ENCODE measurements around the gene STK32B.

DNA sequence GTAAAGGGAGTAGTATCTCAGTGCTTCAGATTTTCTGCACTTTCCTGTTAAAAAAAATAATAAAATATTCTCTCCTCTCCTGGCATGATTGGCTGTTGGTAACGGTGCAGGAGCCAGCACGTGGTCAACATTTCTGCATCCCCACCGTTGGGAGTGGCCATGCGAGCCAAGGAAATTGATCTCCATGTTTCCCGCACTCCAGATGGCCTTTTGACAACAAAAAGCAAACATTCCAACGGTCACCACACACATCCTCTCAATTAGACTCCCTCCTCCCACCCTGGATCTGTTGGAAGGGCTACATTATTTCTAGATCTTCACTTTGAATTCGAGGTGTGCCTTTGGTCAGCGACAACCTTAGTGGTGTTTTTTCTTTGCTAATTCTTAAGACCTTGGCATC is 45.0 kb downstream of the STK32B start:
- TF ChIP-seq, protein P1, sequence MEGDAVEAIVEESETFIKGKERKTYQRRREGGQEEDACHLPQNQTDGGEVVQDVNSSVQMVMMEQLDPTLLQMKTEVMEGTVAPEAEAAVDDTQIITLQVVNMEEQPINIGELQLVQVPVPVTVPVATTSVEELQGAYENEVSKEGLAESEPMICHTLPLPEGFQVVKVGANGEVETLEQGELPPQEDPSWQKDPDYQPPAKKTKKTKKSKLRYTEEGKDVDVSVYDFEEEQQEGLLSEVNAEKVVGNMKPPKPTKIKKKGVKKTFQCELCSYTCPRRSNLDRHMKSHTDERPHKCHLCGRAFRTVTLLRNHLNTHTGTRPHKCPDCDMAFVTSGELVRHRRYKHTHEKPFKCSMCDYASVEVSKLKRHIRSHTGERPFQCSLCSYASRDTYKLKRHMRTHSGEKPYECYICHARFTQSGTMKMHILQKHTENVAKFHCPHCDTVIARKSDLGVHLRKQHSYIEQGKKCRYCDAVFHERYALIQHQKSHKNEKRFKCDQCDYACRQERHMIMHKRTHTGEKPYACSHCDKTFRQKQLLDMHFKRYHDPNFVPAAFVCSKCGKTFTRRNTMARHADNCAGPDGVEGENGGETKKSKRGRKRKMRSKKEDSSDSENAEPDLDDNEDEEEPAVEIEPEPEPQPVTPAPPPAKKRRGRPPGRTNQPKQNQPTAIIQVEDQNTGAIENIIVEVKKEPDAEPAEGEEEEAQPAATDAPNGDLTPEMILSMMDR (IDR thresholded peaks at IDR 0.05), result no peak
- TF ChIP-seq, protein P2, sequence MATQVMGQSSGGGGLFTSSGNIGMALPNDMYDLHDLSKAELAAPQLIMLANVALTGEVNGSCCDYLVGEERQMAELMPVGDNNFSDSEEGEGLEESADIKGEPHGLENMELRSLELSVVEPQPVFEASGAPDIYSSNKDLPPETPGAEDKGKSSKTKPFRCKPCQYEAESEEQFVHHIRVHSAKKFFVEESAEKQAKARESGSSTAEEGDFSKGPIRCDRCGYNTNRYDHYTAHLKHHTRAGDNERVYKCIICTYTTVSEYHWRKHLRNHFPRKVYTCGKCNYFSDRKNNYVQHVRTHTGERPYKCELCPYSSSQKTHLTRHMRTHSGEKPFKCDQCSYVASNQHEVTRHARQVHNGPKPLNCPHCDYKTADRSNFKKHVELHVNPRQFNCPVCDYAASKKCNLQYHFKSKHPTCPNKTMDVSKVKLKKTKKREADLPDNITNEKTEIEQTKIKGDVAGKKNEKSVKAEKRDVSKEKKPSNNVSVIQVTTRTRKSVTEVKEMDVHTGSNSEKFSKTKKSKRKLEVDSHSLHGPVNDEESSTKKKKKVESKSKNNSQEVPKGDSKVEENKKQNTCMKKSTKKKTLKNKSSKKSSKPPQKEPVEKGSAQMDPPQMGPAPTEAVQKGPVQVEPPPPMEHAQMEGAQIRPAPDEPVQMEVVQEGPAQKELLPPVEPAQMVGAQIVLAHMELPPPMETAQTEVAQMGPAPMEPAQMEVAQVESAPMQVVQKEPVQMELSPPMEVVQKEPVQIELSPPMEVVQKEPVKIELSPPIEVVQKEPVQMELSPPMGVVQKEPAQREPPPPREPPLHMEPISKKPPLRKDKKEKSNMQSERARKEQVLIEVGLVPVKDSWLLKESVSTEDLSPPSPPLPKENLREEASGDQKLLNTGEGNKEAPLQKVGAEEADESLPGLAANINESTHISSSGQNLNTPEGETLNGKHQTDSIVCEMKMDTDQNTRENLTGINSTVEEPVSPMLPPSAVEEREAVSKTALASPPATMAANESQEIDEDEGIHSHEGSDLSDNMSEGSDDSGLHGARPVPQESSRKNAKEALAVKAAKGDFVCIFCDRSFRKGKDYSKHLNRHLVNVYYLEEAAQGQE (IDR thresholded peaks at IDR 0.05; ENCODE audit: insufficient read depth in 1 of 2, low read depth in 2 of 2, low read length in 1 of 2), result no peak
- TF ChIP-seq POLR2AphosphoS5 (IDR thresholded peaks at IDR 0.05; ENCODE audit: low read depth, low read length) (no peak), TCF7L2 (IDR thresholded peaks at IDR 0.05; ENCODE audit: low read depth, low read length) (no peak), SIN3A (IDR thresholded peaks at IDR 0.05; ENCODE audit: borderline replicate concordance, insufficient read depth, low read depth, low read length) (no peak)

Data from Panc1 (cell line).